Prostate gland (tissue), 2 donors: ENCODE data around the gene ATP13A2. TPM values are rescaled to one million over a fixed set of nuclear protein-coding genes. Genes with fewer than 3 reads are reported as not detected.

Experiments used
- DNase-seq: peaks from one replicate; pipeline ENCODE4 v3.0.0-alpha.2; 2019; ENCODE audit warnings: low spot score
- H3K27ac ChIP-seq, 2 donors: fragments of 200-600 bp; sonication (generic); 2 replicates each; pipeline ENCODE4 v1.5.1; 2017 to 2019
- H3K27me3 ChIP-seq: fragments of 200-600 bp; sonication (generic); replicated peaks from 2 replicates; pipeline ENCODE4 v1.5.1; 2019; ENCODE audit not compliant: insufficient read depth
- H3K36me3 ChIP-seq, 2 donors: fragments of 200-600 bp; sonication (generic); 1 replicate in 1 of 2; 2 replicates in 1 of 2; pipeline versions ENCODE4 v1.5.1 to v1.8.1; 2017 to 2019
- H3K4me1 ChIP-seq: fragments of 200-600 bp; sonication (generic); replicated peaks from 2 replicates; pipeline ENCODE4 v1.5.1; 2019
- H3K4me3 ChIP-seq, 2 donors: fragments of 200-600 bp; sonication (generic); 2 replicates each; pipeline ENCODE4 v1.5.1; 2017 to 2019
- H3K9me3 ChIP-seq: fragments of 200-600 bp; sonication (generic); 2 replicates; pipeline ENCODE4 v1.5.1; 2017
- POLR2A ChIP-seq: fragments of 450-650 bp; IDR thresholded peaks from one replicate; pipeline ENCODE4 v1.6.1; 2016; ENCODE audit warnings: antibody characterized with exemption, mild to moderate bottlenecking
- POLR2AphosphoS5 ChIP-seq: sonication (generic); formaldehyde crosslinking; IDR thresholded peaks from one replicate; pipeline ENCODE4 v1.6.1; 2017; ENCODE audit warnings: antibody characterized with exemption
- WGBS: methylation state at CpG from one replicate; pipeline ENCODE4 v1.1.5; 2018; 5-methylcytosine and 5-hydroxymethylcytosine counted together
- intact Hi-C: fragments of 100-400 bp; cut with DNase I; formaldehyde crosslinking; loops from one replicate; pipeline ENCODE4 v1.14.2; 2022
- total RNA-seq, 2 donors: library from RNA; depleted of rRNA; stranded (reverse); fragments of >200 nt; gene quantifications; one replicate each; pipeline ENCODE4 v1.1.0, GENCODE V29; 2016
- TF ChIP-seq, protein P1 (sequence below), 4 experiments: fragments of 200-600 bp in 2 of 4; fragments of 450-650 bp in 2 of 4; sonication (generic) in 2 of 4; IDR thresholded peaks; 1 replicate in 3 of 4; 2 replicates in 1 of 4; pipeline ENCODE4 v1.5.1; 2016 to 2019; ENCODE audit warnings: antibody characterized with exemption in 4 of 4, mild to moderate bottlenecking in 2 of 4, moderate library complexity in 2 of 4

The ATP13A2 gene
- total RNA-seq, 2 donors from 2014 or later = 45.4 to 47.9 TPM

GRCh38 chr1:17052641-17053040 lies 40.9 kb upstream of the ATP13A2 start:
- intact Hi-C loops = no loop called here
- H3K4me3 ChIP-seq = peak overlapping the region; percentile 68 to 85
- peak overlapping the region; percentile 81 for H3K27ac ChIP-seq
- H3K36me3 ChIP-seq = no peaks in the 10 kb centered on the region
- H3K9me3 ChIP-seq = no peaks in the 10 kb centered on the region
- no peak for DNase-seq
- peaks cover 6% of the 10 kb centered on the region for H3K4me1 ChIP-seq
- no peaks in the 10 kb centered on the region for H3K27me3 ChIP-seq
- no peak for TF ChIP-seq POLR2AphosphoS5
- TF ChIP-seq POLR2A = no peak
- TF ChIP-seq, protein P1, sequence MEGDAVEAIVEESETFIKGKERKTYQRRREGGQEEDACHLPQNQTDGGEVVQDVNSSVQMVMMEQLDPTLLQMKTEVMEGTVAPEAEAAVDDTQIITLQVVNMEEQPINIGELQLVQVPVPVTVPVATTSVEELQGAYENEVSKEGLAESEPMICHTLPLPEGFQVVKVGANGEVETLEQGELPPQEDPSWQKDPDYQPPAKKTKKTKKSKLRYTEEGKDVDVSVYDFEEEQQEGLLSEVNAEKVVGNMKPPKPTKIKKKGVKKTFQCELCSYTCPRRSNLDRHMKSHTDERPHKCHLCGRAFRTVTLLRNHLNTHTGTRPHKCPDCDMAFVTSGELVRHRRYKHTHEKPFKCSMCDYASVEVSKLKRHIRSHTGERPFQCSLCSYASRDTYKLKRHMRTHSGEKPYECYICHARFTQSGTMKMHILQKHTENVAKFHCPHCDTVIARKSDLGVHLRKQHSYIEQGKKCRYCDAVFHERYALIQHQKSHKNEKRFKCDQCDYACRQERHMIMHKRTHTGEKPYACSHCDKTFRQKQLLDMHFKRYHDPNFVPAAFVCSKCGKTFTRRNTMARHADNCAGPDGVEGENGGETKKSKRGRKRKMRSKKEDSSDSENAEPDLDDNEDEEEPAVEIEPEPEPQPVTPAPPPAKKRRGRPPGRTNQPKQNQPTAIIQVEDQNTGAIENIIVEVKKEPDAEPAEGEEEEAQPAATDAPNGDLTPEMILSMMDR (IDR thresholded peaks at IDR 0.05) = no peak

DNA sequence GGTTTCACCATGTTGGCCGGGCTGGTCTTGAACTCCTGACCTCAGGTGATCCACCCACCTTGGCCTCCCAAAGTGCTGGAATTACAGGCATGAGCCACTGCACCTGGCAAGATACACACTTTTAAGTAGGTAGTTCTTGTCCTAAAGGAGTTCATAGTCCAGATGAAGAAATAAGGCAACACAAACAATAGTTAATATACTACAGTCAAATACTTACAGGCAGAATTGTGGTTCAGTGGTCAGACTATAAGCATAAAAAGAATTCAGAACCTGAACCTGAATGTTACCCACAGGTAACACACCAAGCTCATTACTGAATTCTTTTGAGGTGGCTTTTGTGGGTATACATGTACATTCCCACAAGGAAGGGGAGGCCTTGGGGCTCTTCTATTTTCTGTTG lies 40.3 kb upstream of the ATP13A2 start:
- Histone ChIP-seq H3K4me3 (no peak overlapping the region), H3K4me1 (peaks cover 6% of the 10 kb centered on the region), H3K36me3 (no peaks in the 10 kb centered on the region), H3K27ac (no peak overlapping the region), H3K27me3 (no peaks in the 10 kb centered on the region), H3K9me3 (no peaks in the 10 kb centered on the region)
- 67% methylated on average over 1 of the region's 1 CpG for WGBS
- intact Hi-C loops = no loop called here
- no peak for DNase-seq
- TF ChIP-seq POLR2A (no peak), POLR2AphosphoS5 (no peak)
- TF ChIP-seq, protein P1 (IDR thresholded peaks at IDR 0.05) = no peak

GRCh38 chr1:17047924-17048323 lies 36.2 kb upstream of the ATP13A2 start:
- 80% methylated on average over 5 of the region's 5 CpGs for WGBS
- no peaks in the 10 kb centered on the region for H3K27me3 ChIP-seq
- no peak overlapping the region for H3K27ac ChIP-seq
- no peak overlapping the region for H3K4me3 ChIP-seq
- intact Hi-C loops = loop anchor here (2.0 kb wide), 1 partner anchor 97 kb away; no protein-coding TSS in a partner anchor
- H3K36me3 ChIP-seq = peaks cover 0 to 3% of the 10 kb centered on the region in 2 donors
- no peak for DNase-seq
- H3K4me1 ChIP-seq = peaks cover under 1% of the 10 kb centered on the region
- H3K9me3 ChIP-seq = no peaks in the 10 kb centered on the region
- no peak for TF ChIP-seq POLR2A
- TF ChIP-seq POLR2AphosphoS5 = no peak
- TF ChIP-seq, protein P1 (IDR thresholded peaks at IDR 0.05) = no peak

DNA sequence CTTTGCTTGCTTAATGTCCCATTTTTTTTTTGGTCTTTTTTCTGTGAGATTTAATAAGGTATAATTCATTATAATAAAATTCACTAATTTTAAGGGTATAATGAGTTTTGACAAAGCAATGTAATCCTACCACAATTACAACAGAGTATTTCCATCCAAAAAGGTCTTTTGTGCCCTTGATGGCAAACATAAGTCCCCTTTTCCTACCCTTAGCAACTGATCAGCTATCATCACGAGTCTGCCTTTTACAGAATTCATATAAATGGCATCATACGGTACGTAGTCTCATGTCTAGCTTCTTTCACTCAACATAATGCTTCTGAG lies 34.6 kb upstream of the ATP13A2 start:
- no peak overlapping the region for H3K27ac ChIP-seq
- peaks cover 0 to 3% of the 10 kb centered on the region in 2 donors for H3K36me3 ChIP-seq
- no peak for DNase-seq
- TF ChIP-seq, protein P1 (IDR thresholded peaks at IDR 0.05) = peak in 1 of 4 experiments; percentile 1
- no peak for TF ChIP-seq POLR2A
- H3K4me1 ChIP-seq = no peaks in the 10 kb centered on the region
- intact Hi-C loops = loop anchor here (2.0 kb wide), 1 partner anchor 95 kb away; no protein-coding TSS in a partner anchor
- WGBS = 64% methylated on average over 3 of the region's 3 CpGs
- no peaks in the 10 kb centered on the region for H3K9me3 ChIP-seq
- no peak overlapping the region for H3K4me3 ChIP-seq
- no peaks in the 10 kb centered on the region for H3K27me3 ChIP-seq

DNA sequence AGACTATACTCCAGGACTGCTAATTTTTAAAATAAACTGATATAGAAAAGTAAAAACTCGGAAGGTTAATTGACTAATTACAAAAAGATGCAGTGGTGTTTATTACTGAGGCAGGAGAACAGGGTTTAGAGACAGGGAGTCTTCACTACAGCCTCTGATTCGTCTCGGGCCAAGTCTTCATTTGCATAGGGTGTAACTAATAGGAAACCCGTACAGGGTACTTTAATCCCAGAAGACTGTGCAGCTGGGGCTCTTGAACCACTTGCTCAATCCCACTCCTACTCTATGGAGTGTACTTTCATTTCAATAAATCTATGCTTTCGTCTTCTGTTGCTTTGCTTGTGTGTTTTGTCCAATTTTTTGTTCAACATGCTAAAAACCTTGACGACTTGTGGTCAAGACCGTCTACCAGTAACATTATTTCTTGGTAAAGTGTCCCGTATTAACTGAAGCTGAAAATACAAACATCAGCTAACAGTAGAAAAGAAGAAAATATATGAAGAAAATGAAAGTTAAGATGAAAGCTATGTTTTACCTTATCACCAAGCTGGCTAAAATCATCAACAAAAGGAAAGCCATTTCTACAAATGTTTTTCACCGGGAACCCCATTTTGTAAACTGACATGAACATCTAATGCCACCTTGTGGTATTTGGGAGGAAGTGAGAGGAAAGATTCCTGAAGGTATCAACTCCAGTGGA lies 34.1 kb upstream of the ATP13A2 start:
- Histone ChIP-seq H3K4me1 (no peaks in the 10 kb centered on the region), H3K9me3 (no peaks in the 10 kb centered on the region), H3K27ac (no peak overlapping the region), H3K36me3 (peaks cover 0 to 3% of the 10 kb centered on the region in 2 donors), H3K27me3 (no peaks in the 10 kb centered on the region), H3K4me3 (no peak overlapping the region)
- TF ChIP-seq, protein P1 (IDR thresholded peaks at IDR 0.05) = peak; percentile 42 to 86 (median 78)
- TF ChIP-seq POLR2A = no peak
- TF ChIP-seq POLR2AphosphoS5 = peak; percentile 60
- DNase-seq = no peak
- intact Hi-C loops = loop anchor here (2.0 kb wide), 1 partner anchor 95 kb away; no protein-coding TSS in a partner anchor
- WGBS = 33% methylated on average over 9 of the region's 9 CpGs
